Heart left ventricle (tissue), 13 donors: ENCODE results near the gene CTNNA1.

Source experiments
- CTCF ChIP-seq, 12 donors: fragments of 200-600 bp; sonication (generic) in 4 of 12; IDR thresholded peaks; one replicate each; pipeline versions ENCODE4 v1.5.0 to v1.8.0; 2018 to 2022; ENCODE audit warnings: antibody characterized with exemption in 12 of 12, mild to moderate bottlenecking in 5 of 12
- POLR2A ChIP-seq, 2 donors: fragments of 450-650 bp; IDR thresholded peaks; one replicate each; pipeline ENCODE4 v1.6.1; 2017; ENCODE audit warnings: antibody characterized with exemption in 2 of 2, mild to moderate bottlenecking in 2 of 2, moderate library complexity in 2 of 2
- donor health status: ischemic (EF 13 %, LVEDD 7.1; RV severe dilation, severe dysfunction).
- donor health status: DM: no; HTN: yes; CAD: no.
- donor health status: DM: no; HTN: no; CAD: no.
- donor health status: ischemic (EF 25% LVEDD 6.9; RV normal size, moderate dysfunction).
- donor health status: ischemic (EF 25% LVEDD 5.7; RV mildly dilated, moderate dysfunction).
- donor health status: ischemic (EF 35%, LVEDD 5.7; RV mildly dilated, moderate dysfunction).
- donor health status: nonischemic (EF 11% LVEDD 7.7; RV severe dilation, severe dysfunction).
- donor health status: DM: yes; HTN: yes; CAD: no.
- donor health status: PGD.
- donor health status: ischemic (EF 29% LVEDD 5.4; RV normal size, mild dysfunction).
- donor health status: nonischemic (EF 23%, LVEDD 6.1; RV moderate dilation, normal function).

- TF ChIP-seq CTCF (IDR thresholded peaks at IDR 0.05), result no peak
- no peak for TF ChIP-seq POLR2A (IDR thresholded peaks at IDR 0.05)
These were observed 46.4 kb upstream of the CTNNA1 start for GRCh38 chr5:138706655-138707480.
